ENCODE results near the gene AGAP3. TPM values are rescaled to one million over a fixed set of nuclear protein-coding genes. Genes with fewer than 3 reads are reported as not detected.

Gene AGAP3
- total RNA-seq, 1 experiment from 2014 or later = 79.6 TPM

DNA sequence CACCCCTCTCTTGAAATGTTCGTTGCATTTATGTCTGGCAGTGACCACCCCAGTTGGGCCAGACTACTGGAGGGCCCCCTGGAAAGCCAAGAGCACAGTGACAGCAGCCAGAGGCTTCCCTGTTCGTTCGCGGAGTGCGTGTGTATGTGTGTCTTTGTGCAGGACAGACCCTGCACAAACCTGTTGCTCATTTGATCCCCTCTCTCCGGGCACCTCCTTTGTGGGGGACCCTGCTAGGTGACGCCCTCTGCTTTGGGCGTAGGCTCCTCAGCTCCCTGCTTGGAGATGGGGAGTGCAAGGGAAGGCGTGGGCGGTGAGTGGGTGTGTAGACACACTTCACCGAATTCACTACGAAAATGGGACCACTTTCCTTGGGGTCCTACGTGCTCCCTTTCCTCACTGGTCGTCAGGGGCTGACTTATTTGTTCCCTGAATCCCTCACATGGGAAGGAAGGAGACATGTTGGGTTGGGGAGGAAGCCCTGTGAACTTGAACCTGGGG, 38.7 kb downstream of the AGAP3 start:
- in situ Hi-C loops (cut with HindIII; ENCODE audit: low pct_unique_long_range_greater_than_20kb, low sequenced_read_pairs) = no loop called here
- no peak for DNase-seq (ENCODE audit: low read depth, low spot score)

DNA sequence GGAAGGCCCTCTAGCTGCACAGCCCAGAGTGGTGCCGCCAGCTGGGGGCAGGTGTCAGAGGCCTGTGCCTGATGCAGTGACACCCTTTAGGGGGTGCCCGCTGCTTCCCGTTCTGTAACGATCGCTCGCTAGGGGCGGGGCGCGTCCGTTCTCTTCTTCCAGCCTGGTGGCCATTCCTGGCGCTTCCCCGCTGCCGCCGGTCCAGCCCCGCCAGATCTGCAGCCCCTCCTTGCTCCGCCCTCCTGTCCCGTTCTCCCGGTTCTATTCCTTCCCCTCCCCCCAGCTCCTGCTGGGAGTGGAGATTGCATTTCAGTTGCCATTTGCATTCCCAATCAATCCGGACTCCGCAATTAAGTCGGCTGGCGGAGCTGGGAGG, 39.2 kb downstream of the AGAP3 start:
- in situ Hi-C loops (cut with HindIII; ENCODE audit: low pct_unique_long_range_greater_than_20kb, low sequenced_read_pairs) = no loop called here
- no peak for DNase-seq (ENCODE audit: low read depth, low spot score)

DNA sequence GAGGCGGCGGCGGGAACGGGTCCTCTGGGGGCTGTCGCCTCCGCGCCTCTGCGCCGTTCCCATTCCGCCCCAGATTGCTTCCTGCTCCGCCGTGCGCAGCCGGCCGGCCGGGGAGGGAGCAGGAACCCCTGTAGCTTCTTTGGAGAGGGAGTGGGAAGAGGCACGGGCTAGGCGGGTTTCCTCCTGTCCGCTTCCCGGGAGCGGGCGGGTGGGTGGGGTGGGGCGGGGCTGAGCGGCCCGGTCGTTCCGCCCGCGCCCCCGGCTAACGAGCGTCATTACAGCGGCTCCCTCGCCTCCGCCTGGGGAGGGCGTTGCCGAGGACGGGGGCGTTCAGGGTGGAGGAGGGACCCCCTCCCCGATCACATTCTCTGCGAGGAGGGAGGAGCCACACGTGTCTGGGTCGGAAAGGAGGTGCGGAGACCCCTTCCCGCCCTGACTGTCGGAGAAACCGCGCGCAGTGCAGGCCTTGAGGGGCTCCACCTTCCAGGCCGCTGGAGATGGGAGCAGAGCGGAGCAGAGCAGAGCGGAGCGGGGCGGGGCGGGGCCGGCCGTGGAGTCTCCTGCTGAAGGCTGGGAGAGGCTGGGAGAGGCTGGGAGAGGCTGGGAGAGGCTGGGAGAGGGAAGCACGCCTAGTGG, 39.7 kb downstream of the AGAP3 start:
- in situ Hi-C loops (cut with HindIII; ENCODE audit: low pct_unique_long_range_greater_than_20kb, low sequenced_read_pairs) = no loop called here
- DNase-seq (ENCODE audit: low read depth, low spot score) = no peak

DNA sequence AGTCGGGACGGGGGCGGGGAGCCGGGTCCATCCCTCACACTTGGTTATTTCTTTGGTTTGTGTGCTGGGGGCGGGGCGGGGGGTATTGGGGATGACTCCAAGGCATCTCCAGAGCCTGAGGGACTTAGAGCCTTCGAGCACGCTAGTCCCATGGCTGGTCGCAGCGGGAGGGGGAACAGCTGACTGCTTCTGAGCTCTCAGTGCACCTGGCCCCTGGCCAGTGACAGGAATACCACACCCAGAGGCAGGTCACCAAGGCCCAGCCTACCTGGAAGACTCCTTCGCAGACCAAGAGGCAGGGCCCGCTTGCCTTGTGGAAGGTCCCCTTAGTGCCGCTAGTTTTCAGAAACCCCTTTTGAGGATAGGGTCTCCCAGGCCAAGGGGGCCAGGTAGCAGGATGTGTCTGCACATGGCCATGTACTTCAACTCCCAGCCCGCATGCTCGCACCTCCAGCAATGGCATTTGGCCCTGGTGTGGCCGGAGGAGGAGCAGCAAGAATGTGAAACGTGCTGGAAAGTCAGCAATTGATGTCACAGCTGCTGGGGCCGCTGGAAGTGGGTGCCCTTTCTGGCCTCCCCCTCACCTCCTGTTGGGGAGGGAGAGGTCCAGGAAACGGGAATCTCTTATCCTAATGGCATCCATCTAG, 40.3 kb downstream of the AGAP3 start:
- DNase-seq (ENCODE audit: low read depth, low spot score) = no peak
- in situ Hi-C loops (cut with HindIII; ENCODE audit: low pct_unique_long_range_greater_than_20kb, low sequenced_read_pairs) = no loop called here

DNA sequence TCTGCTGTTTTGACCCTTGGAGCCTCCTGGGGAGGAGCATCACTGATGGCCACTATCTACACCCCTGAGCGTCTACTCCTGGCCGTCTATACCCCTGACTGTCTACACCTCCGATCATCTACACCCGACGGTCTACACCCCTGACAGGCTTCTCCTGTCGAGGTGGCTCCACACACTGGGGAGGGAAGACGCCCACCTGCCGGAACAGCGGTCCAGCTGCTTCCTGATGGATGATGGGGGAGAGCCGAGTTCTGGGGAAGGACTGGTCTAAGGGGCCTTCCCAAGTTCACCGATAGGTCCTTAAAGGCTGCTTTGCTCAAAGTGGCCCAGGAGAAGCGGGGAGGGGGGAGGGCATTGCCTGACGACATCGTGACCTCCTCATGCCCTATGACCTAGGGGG, 41.9 kb downstream of the AGAP3 start:
- in situ Hi-C loops (cut with HindIII; ENCODE audit: low pct_unique_long_range_greater_than_20kb, low sequenced_read_pairs) = no loop called here
- DNase-seq (ENCODE audit: low read depth, low spot score) = no peak

DNA sequence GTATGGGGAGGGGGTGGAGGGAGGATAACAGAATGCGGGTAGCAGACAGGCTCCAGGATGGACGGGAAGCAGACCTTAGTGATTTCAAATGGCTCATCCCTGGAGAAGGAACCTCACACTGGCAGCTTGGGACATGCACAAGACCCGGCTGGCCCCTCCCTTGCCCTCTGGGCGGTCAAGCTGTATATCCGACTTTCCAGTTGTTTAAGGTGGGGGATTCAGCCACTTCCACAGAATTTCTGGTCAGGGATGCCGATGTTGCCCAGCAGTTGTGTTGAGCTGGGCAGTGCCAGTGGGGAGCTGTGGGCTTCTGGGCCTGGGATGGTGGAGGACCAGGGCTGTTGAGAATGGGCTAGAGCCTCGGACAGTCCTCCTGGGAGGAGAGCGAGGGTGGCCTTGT, 42.4 kb downstream of the AGAP3 start:
- no peak for DNase-seq (ENCODE audit: low read depth, low spot score)
- in situ Hi-C loops (cut with HindIII; ENCODE audit: low pct_unique_long_range_greater_than_20kb, low sequenced_read_pairs) = no loop called here

DNA sequence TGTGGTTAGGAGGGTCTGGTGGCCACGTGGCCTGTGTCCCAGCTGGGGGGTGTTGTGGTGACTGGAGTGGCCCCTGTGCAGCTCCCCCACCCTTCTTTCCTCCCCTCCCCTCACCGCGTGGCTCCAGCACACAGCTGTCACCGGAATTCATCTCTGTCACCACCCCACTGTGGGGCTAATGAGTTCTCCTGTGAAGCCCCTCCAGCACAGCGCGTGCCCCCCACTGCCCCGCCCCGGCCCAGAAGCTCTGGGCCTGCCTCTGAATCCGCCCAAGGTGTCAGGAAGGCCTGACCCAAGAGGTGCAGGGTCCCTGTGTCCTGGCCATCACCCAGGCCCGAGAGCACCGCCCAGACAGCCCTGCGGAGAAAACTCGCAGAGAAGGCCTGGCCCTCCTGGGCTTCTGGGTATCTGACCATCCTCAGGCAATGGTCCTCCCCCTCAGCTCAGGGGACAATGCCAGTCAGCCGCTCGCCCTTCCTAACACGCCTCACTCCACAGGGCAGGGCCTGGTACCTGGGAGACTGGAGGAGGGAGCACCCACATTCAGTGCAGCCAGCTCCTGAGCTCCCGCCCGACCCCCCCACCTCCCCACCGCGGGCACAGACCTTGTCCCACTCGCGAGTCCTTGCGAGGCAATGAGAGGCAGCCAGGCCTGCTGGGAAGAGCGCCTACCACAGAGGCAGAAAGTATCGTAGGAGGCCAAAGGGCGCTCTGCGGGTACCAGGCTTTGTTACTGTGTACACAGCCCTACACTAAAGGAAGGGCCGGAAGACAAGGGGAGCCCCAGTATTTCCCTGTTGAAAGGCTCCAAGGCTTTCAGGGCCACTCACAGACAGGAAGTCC, 43.1 kb downstream of the AGAP3 start:
- in situ Hi-C loops (cut with HindIII; ENCODE audit: low pct_unique_long_range_greater_than_20kb, low sequenced_read_pairs) = no loop called here
- DNase-seq (ENCODE audit: low read depth, low spot score) = no peak

DNA sequence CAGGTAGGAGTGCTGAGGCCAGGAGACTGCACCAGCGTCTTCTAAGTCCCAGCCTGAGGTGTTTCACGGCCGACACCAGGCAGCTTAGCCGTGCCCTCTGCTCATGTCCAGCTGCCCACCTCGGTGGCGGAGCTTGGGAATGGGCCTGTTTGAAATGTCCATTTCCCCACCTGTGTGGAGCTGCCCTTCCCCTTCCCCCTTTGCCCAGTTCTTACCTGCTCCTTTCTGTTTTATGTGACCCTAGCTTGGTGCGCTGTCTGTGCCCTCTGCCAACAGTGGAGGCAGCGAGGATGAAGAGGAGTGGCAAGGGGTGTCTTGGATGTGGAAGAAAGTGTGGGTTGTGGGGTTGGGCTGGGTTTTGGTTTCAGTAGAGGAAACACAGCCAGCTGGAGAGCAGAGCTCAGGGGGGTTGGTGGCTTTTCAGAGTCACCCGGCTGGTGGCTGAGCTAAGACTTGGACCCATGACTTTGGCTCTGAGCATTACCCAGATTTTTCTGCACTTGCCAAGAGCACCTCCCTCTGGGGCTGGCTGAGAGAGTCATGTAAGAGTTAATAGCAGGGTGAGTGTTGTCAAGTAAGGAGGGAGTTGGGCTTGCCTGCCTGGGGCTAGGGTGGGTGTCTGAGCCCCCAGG, 43.8 kb downstream of the AGAP3 start:
- no peak for DNase-seq (ENCODE audit: low read depth, low spot score)
- in situ Hi-C loops (cut with HindIII; ENCODE audit: low pct_unique_long_range_greater_than_20kb, low sequenced_read_pairs) = no loop called here

DNA sequence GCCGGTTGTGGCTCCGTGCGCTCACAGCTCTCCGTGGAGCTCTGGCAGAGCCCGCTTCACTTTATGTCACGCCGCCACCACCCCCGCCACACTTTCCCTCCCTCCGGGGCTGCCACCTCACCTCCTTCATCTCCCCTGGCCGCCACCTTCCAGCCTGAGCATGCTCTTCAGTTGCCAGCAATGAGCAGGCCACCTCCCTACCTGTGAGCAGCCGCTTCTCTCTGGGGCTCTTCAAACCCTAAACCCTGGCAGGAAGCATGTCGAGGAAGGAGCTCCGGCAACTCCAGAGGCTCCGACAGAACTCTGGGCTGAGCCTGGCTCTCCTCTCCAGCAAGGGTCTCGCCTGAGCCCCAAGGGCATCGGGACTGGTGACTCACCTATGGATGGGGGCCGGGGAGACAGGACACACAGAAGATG, 44.5 kb downstream of the AGAP3 start:
- DNase-seq (ENCODE audit: low read depth, low spot score) = no peak
- in situ Hi-C loops (cut with HindIII; ENCODE audit: low pct_unique_long_range_greater_than_20kb, low sequenced_read_pairs) = no loop called here

DNA sequence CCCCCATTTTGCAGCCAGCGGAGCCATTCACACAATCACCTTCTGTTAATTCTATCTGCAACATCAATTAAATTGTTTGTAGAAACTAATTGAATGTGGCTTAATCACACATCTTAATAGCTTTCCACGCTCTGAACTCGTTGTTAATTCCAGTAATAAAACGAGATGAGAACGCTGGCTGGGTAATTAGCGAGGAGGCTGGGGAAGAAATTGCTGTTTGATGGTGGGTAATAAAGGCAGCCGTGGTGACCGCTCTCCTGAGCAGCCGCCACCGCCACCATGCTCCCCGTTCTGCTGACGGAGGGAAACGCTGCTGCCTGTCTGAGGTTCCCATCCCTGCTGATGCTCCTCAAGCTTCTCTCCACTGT, 44.9 kb downstream of the AGAP3 start:
- in situ Hi-C loops (cut with HindIII; ENCODE audit: low pct_unique_long_range_greater_than_20kb, low sequenced_read_pairs) = no loop called here
- DNase-seq (ENCODE audit: low read depth, low spot score) = no peak

DNA sequence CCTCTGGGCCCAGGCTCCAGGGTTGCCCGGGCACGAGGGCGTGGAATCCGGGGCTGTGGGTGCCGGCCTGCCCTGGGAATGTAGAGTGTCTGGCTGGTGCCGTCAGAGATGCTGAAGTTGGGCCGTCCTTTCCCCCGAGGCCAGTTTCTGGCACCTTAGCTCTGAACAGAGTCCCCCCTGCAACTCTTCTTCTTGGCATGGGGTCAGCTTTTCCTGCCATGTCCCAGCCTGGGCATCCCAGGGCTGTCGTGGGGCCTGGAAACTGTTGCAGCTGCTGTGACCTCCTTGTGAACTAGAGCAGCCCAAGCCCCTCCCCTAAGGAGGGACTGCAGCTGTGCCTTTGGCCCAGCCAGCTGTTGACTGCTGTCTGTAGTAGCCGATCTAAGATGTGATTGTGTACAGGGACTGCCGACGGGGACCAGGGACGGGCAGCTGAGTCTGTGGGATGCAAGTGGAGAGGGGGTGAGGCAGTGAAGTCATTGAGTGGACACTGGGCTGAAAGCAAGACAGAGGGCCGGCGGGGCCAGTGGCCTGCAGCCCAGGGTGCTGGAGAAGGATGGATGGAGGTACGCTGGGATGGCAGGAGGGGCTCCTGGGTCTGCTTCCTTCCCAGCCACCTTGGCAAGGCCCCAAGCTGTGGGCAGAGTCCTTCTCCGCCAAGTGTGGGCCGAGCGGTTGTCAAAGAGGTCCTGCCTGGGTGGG, 45.5 kb downstream of the AGAP3 start:
- DNase-seq (ENCODE audit: low read depth, low spot score) = no peak
- in situ Hi-C loops (cut with HindIII; ENCODE audit: low pct_unique_long_range_greater_than_20kb, low sequenced_read_pairs) = no loop called here

DNA sequence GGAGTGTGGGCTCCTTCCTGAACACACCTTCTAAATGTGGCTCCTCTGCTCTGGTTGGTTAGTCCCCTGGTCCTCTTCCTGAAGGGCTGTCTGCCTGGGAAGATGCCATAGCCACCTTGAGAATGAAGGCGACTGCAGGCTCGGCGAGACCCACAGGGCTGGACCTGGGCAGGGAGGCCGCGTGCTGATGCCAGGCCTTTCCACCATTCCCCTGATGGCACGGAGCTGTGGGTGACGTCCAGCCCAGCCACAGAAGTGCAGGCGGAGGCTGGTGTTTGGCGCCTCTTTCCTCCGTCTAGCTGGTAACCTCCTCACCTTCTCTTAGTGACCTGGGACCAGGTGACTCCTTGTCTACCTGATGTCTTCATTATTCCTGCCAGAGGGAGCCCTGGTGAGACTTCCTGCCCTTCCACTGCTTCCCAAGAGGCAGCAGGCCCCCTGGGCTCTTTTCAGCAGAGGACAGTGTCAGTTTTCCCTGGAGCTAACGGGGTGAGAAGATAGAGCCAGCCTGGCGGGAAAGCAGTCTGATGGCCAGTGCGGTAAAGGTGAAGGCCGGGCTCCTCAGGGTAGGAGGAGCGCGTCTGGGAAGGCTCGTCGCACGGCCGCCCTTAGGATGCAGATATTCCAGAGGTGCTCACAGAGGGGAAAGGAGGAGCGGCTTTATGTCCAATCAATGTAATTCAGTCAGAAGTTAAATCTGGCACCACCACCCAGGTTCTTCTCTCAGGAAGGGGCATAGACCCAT, 46.4 kb downstream of the AGAP3 start:
- DNase-seq (ENCODE audit: low read depth, low spot score) = no peak
- in situ Hi-C loops (cut with HindIII; ENCODE audit: low pct_unique_long_range_greater_than_20kb, low sequenced_read_pairs) = no loop called here

DNA sequence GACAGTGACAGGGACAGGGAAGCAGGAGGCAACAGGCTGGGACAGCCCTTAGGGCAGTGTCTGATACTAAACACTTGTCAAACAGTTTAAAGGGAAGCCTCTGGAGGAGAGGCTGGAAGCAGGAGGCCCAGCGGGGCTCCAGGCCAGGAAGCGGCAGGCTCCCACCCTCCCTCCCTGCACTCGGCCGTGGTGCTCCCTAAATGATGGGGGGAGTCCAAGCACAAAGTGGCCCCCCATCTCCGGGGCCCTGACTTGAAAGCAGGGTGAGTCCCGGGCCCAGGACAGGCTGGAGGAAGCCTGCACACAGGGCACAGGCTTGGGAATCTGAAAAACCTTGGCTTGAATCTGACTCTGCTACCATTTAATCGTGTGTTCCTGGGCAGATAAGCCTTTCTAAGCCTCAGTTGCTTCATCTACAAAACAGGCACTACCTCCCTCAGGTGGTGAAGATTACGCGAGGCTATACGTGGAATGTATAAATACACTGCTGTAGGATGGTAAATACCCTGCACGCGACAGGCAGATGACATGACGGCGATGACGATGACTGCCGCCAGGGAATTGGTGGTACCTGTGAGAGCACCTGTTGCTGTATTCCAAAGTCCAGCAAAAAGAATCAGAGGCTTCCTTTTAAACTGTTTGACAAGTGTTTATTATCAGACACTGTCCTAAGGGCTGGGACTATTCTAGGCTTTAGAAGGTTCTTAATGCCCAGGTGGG, 47.2 kb downstream of the AGAP3 start:
- DNase-seq (ENCODE audit: low read depth, low spot score) = no peak
- in situ Hi-C loops (cut with HindIII; ENCODE audit: low pct_unique_long_range_greater_than_20kb, low sequenced_read_pairs) = no loop called here

DNA sequence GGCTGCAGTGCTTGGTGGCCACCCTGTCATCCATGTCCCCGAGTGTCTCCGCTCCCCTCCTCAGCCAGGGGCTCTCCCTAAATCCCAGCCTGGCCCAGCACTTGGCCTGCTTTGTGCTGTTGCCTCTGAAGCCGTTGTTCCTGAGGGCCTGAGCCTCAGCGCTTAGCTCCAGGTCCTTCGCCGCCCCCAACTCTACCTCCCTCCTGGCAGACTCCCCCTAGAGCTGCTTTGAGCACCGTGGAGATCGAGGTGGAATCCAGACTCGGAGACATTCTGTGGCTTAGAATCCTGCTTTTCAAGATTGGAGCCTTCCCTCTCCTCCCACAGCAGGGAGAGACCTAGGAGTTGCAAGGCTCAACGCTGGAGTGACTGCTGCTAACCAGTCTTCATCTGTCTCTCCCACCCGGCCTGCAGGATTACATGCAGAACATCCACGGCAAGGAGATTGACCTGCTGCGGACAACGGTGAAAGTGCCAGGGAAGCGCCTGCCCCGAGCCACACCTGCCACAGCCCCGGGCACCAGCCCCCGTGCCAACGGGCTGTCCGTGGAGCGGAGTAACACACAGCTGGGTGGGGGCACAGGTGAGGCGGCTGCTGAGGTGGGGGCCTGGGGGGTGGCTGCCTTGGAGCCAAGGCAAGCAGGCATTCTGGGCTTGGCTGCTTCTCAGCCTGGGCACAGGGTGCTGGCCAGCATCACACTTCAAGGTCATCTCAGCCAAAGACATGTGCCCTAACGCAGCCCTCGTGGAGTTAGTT, 47.9 kb downstream of the AGAP3 start:
- in situ Hi-C loops (cut with HindIII; ENCODE audit: low pct_unique_long_range_greater_than_20kb, low sequenced_read_pairs) = no loop called here
- no peak for DNase-seq (ENCODE audit: low read depth, low spot score)

DNA sequence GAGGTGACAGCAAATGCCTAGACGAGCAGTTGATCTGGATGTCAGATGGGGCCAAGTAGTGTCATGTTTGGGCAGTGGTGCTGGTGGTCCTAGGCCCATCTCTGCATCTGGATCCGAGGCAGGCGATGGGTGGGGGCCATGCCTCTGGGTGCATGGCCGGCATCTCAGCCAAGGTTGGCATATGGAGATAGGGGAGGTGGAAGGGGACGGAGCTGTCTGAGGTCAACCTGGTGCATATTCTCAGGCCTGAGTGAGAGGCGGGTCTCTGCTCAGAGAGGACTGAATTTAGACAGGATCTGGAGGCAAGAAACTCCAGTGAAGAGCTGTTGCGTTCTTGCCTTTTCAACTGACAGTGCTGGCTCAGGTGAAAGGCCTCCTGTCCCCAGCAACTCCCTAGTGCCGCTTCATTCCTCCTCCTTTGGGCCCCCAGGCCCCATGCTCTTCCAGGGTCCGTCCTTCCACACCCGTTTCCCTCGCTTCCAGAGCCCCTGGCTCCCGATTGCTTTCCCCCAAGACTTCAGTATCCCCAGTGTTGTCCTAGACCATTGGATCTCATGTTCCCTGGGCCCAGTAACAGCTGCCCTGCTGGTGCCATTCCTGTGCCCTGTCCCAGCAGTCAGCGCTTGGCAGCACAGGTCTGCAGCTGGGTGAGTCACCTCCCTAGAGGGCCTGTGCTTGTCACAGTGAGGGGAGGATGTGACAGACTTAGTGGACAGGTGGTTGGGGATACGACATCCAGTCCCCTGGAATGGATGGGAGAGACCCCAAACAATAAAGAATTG, 48.7 kb downstream of the AGAP3 start:
- no peak for DNase-seq (ENCODE audit: low read depth, low spot score)
- in situ Hi-C loops (cut with HindIII; ENCODE audit: low pct_unique_long_range_greater_than_20kb, low sequenced_read_pairs) = no loop called here
